SH-SY5Y (cell line): ENCODE results near the gene ARAP2.

ENCODE experiments used
- GATA2 ChIP-seq: IDR thresholded peaks from 2 replicates; pipeline ENCODE4 v1.6.1; 2011; ENCODE audit warnings: mild to moderate bottlenecking, low read depth, low read length
- GATA3 ChIP-seq: IDR thresholded peaks from 2 replicates; pipeline ENCODE4 v1.6.1; 2011; ENCODE audit warnings: low read depth, mild to moderate bottlenecking, low read length, moderate library complexity

GRCh38 chr4:36091997-36092396 is 152.3 kb downstream of the ARAP2 start:
- TF ChIP-seq GATA2, result no peak
- no peak for TF ChIP-seq GATA3
